ENCODE data around the gene AUH. TPM values are rescaled to one million over a fixed set of nuclear protein-coding genes. Genes with fewer than 3 reads are reported as not detected.

Gene AUH
- total and polyA plus RNA-seq, 8 donors = 13.6 to 33.7 (median 23.0) TPM

GRCh38 chr9:91188719-91189590 lies 172.8 kb downstream of the AUH start:
- Histone ChIP-seq H3K27ac (no peak overlapping the region), H3K4me3 (no peak overlapping the region), H3K9me3 (no peaks in the 10 kb centered on the region), H3K36me3 (no peaks in the 10 kb centered on the region), H3K4me1 (peaks cover 12 to 38% of the 10 kb centered on the region in 2 donors), H3K27me3 (no peaks in the 10 kb centered on the region)
- ATAC-seq (no peak), DNase-seq (no peak)
- intact Hi-C loops (cut with DNase I) = no loop called here
- TF ChIP-seq, protein P1, sequence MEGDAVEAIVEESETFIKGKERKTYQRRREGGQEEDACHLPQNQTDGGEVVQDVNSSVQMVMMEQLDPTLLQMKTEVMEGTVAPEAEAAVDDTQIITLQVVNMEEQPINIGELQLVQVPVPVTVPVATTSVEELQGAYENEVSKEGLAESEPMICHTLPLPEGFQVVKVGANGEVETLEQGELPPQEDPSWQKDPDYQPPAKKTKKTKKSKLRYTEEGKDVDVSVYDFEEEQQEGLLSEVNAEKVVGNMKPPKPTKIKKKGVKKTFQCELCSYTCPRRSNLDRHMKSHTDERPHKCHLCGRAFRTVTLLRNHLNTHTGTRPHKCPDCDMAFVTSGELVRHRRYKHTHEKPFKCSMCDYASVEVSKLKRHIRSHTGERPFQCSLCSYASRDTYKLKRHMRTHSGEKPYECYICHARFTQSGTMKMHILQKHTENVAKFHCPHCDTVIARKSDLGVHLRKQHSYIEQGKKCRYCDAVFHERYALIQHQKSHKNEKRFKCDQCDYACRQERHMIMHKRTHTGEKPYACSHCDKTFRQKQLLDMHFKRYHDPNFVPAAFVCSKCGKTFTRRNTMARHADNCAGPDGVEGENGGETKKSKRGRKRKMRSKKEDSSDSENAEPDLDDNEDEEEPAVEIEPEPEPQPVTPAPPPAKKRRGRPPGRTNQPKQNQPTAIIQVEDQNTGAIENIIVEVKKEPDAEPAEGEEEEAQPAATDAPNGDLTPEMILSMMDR (IDR thresholded peaks at IDR 0.05) = no peak

DNA sequence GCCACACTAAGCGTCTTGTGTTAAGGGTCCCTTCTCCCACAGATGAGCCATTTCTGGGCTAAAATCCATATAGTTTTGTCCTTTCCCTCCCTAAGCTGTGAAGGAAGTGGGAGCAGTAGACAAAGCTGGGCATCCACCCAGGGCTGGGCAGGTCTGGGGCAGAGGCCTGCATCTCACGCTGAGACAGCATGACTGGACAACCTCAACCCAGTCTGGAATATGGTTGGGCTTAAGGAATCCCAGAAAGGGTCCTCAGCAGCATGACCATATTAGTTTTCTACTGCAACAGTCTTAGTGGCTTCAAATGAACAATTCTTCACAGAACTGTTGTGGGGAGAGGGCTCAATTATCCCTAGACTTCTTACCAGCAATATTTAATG lies 173.8 kb downstream of the AUH start:
- Histone ChIP-seq H3K36me3 (no peaks in the 10 kb centered on the region), H3K27ac (no peak overlapping the region), H3K27me3 (no peaks in the 10 kb centered on the region), H3K9me3 (no peaks in the 10 kb centered on the region), H3K4me3 (no peak overlapping the region), H3K4me1 (peaks cover 8 to 28% of the 10 kb centered on the region in 2 donors)
- intact Hi-C loops (cut with DNase I) = no loop called here
- TF ChIP-seq, protein P1 (IDR thresholded peaks at IDR 0.05) = no peak
- DNase-seq (no peak), ATAC-seq (no peak)

GRCh38 chr9:91187311-91187964 lies 174.3 kb downstream of the AUH start:
- H3K27ac ChIP-seq = no peak overlapping the region
- TF ChIP-seq, protein P1 (IDR thresholded peaks at IDR 0.05) = no peak
- no peaks in the 10 kb centered on the region for H3K36me3 ChIP-seq
- DNase-seq (no peak), ATAC-seq (no peak)
- no peaks in the 10 kb centered on the region for H3K9me3 ChIP-seq
- peaks cover 5 to 23% of the 10 kb centered on the region in 2 donors for H3K4me1 ChIP-seq
- intact Hi-C loops (cut with DNase I) = no loop called here
- no peak overlapping the region for H3K4me3 ChIP-seq
- no peaks in the 10 kb centered on the region for H3K27me3 ChIP-seq

DNA sequence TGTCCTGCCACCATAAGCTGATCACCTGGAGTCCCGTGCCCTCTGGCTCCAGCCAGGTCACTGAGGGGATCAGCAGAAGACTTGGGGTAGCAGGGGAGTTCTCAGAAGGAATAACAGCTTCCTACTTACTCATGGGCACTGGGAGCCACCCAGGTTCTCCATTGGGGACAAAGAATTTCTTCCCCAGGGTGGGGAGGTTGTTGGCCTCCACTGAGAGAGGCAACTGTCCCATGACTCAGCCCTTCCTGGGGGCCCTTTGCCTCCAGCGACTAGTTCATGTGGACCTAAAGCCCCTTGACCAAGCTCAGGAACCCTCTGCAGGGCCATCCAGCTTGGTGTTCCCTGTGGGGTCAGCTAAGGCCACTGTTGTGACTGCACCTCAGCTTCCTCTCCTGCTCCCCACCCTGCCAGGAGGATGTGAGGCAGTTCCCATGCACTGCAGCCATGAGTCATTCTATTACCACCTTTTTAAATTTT lies 175.0 kb downstream of the AUH start:
- TF ChIP-seq, protein P1 (IDR thresholded peaks at IDR 0.05) = no peak
- intact Hi-C loops (cut with DNase I) = no loop called here
- ATAC-seq (peak; percentile 48), DNase-seq (no peak)
- Histone ChIP-seq H3K36me3 (no peaks in the 10 kb centered on the region), H3K27ac (no peak overlapping the region), H3K4me1 (peaks cover 0 to 15% of the 10 kb centered on the region in 2 donors), H3K27me3 (no peaks in the 10 kb centered on the region), H3K9me3 (no peaks in the 10 kb centered on the region), H3K4me3 (no peak overlapping the region)
